PC-9 (cell line): ENCODE measurements around the gene FAM83C. TPM values are rescaled to one million over a fixed set of nuclear protein-coding genes. Genes with fewer than 3 reads are reported as not detected.

Experiments used
- BruUV-seq: library from RNA; stranded (reverse); fragments of 400-500 nt; replicated peaks from 2 replicates; lab custom pipeline; 2021; lab: Mats Ljungman, UMichigan
- CTCF ChIA-PET: fragments of 300-600 bp; sonication (Branson Sonifier 250); formaldehyde crosslinking; loops from one replicate; lab custom pipeline; 2022; ENCODE audit warnings: antibody characterized with exemption; lab: Charles Lee
- POLR2A ChIA-PET: fragments of 300-600 bp; sonication (Branson Sonifier 250); formaldehyde crosslinking; loops from one replicate; lab custom pipeline; 2022; ENCODE audit warnings: antibody characterized with exemption; ENCODE audit not compliant: unreplicated experiment; lab: Charles Lee
- DNase-seq, 2 experiments: peaks; one replicate each; pipeline versions ENCODE4 v3.0.0 to v3.0.0-alpha.2; 2015 to 2022; ENCODE audit warnings: mixed read lengths in 1 of 2
- H2AFZ ChIP-seq: fragments of 200-600 bp; sonication (generic); 2 replicates; pipeline ENCODE4 v1.8.1; 2017; ENCODE audit warnings: antibody characterized with exemption
- H3F3A ChIP-seq: fragments of 200-600 bp; sonication (generic); 2 replicates; pipeline ENCODE4 v1.8.1; 2017; ENCODE audit warnings: antibody characterized with exemption, mild to moderate bottlenecking, low read depth; ENCODE audit not compliant: insufficient read depth
- H3K27ac ChIP-seq: fragments of 200-600 bp; sonication (generic); 2 replicates; pipeline ENCODE4 v1.6.1; 2016; ENCODE audit warnings: mixed run types
- H3K27me3 ChIP-seq: fragments of 200-600 bp; sonication (generic); 2 replicates; pipeline ENCODE4 v1.6.1; 2016; ENCODE audit warnings: low read depth, mixed run types; ENCODE audit not compliant: insufficient read depth
- H3K36me3 ChIP-seq: fragments of 200-600 bp; sonication (generic); 2 replicates; pipeline ENCODE4 v1.6.1; 2016; ENCODE audit warnings: low read depth, mixed run types
- H3K4me1 ChIP-seq: fragments of 200-600 bp; sonication (generic); replicated peaks from 2 replicates; pipeline ENCODE4 v1.6.1; 2016; ENCODE audit warnings: mixed run types; ENCODE audit not compliant: insufficient read depth
- H3K4me2 ChIP-seq: fragments of 200-600 bp; sonication (generic); 2 replicates; pipeline ENCODE4 v1.6.1; 2017; ENCODE audit warnings: mixed run types
- H3K4me3 ChIP-seq: fragments of 200-600 bp; sonication (generic); 2 replicates; pipeline ENCODE4 v1.6.1; 2016; ENCODE audit warnings: mixed run types
- H3K79me2 ChIP-seq: fragments of 200-600 bp; sonication (generic); 2 replicates; pipeline ENCODE4 v1.6.1; 2017; ENCODE audit warnings: low read depth, mixed run types
- H3K9me2 ChIP-seq: fragments of 200-600 bp; sonication (generic); 2 replicates; pipeline ENCODE4 v1.8.1; 2017; ENCODE audit warnings: mild to moderate bottlenecking; ENCODE audit not compliant: insufficient read depth
- H3K9me3 ChIP-seq: fragments of 200-600 bp; sonication (generic); 2 replicates; pipeline ENCODE4 v1.8.1; 2016; ENCODE audit warnings: low read depth; ENCODE audit not compliant: insufficient read depth
- H4K20me1 ChIP-seq: fragments of 200-600 bp; sonication (generic); 2 replicates; pipeline ENCODE4 v1.8.1; 2017; ENCODE audit not compliant: insufficient read depth
- CTCF ChIP-seq: fragments of 200-600 bp; sonication (generic); conservative IDR thresholded peaks from 2 replicates; pipeline ENCODE4 v1.6.1; 2017; ENCODE audit warnings: mixed run types, antibody characterized with exemption, mild to moderate bottlenecking, moderate library complexity
- EZH2 ChIP-seq: fragments of 200-600 bp; sonication (generic); IDR thresholded peaks from 2 replicates; pipeline ENCODE4 v1.8.0; 2017; ENCODE audit warnings: antibody characterized with exemption, low read depth
- intact Hi-C: fragments of 100-400 bp; cut with micrococcal nuclease; formaldehyde crosslinking; loops from one replicate; pipeline ENCODE4 v1.10.0; 2022; ENCODE audit not compliant: unreplicated experiment
- total RNA-seq: library from RNA; stranded (reverse); gene quantifications from 2 replicates; pipeline ENCODE4 v1.2.3, GENCODE V29; 2021

Gene FAM83C
- total RNA-seq, 1 experiment from 2014 or later = not detected

GRCh38 chr20:35243986-35244385 is 48.2 kb downstream of the FAM83C start:
- H3K9me2 ChIP-seq = no peaks in the 10 kb centered on the region
- H3K36me3 ChIP-seq = no peaks in the 10 kb centered on the region
- ChIA-PET CTCF (interaction anchor here (0.5 kb wide), 1 partner anchor 148 kb away, joined by 4 read pairs; no protein-coding TSS in a partner anchor), POLR2A (no interaction called here)
- no peaks in the 10 kb centered on the region for H4K20me1 ChIP-seq
- TF ChIP-seq EZH2 = no peak
- no peak for TF ChIP-seq CTCF
- intact Hi-C loops = no loop called here
- no peaks in the 10 kb centered on the region for H3K27me3 ChIP-seq
- H3K4me1 ChIP-seq = no peaks in the 10 kb centered on the region
- H3K9me3 ChIP-seq = no peaks in the 10 kb centered on the region
- no peaks in the 10 kb centered on the region for H3F3A ChIP-seq
- H3K79me2 ChIP-seq = no peaks in the 10 kb centered on the region
- no peak overlapping the region for H3K4me2 ChIP-seq
- no peak for DNase-seq
- no peak overlapping the region for H3K27ac ChIP-seq
- no peak overlapping the region for H2AFZ ChIP-seq
- BruUV-seq = no TSS peak
- no peak overlapping the region for H3K4me3 ChIP-seq

- Histone ChIP-seq H3K9me3 (no peaks in the 10 kb centered on the region), H3K27me3 (no peaks in the 10 kb centered on the region), H3K27ac (no peak overlapping the region), H4K20me1 (no peaks in the 10 kb centered on the region), H3K4me3 (no peak overlapping the region), H3K36me3 (no peaks in the 10 kb centered on the region), H3F3A (no peaks in the 10 kb centered on the region), H3K4me1 (no peaks in the 10 kb centered on the region), H3K79me2 (no peaks in the 10 kb centered on the region), H2AFZ (no peak overlapping the region), H3K9me2 (no peaks in the 10 kb centered on the region), H3K4me2 (no peak overlapping the region)
- TF ChIP-seq CTCF (no peak), EZH2 (no peak)
- BruUV-seq = no TSS peak
- ChIA-PET CTCF (no interaction called here), POLR2A (no interaction called here)
- intact Hi-C loops = no loop called here
- DNase-seq = no peak
These were observed 48.9 kb downstream of the FAM83C start for GRCh38 chr20:35243317-35243716.

- POLR2A ChIA-PET = interaction anchor here (0.5 kb wide), 1 partner anchor 32 kb away, joined by 3 read pairs; no protein-coding TSS in a partner anchor
These were observed 51.4 kb downstream of the FAM83C start for GRCh38 chr20:35240811-35241293.

More at GRCh38 chr20:35240811-35241293, 51.4 kb downstream of the FAM83C start:
- no TSS peak for BruUV-seq
- Histone ChIP-seq H3K27ac (no peak overlapping the region), H4K20me1 (no peaks in the 10 kb centered on the region), H3K79me2 (no peaks in the 10 kb centered on the region), H3K4me2 (no peak overlapping the region), H3K4me3 (no peak overlapping the region), H3K4me1 (no peaks in the 10 kb centered on the region), H3F3A (no peaks in the 10 kb centered on the region), H3K36me3 (no peaks in the 10 kb centered on the region), H2AFZ (no peak overlapping the region), H3K9me3 (no peaks in the 10 kb centered on the region), H3K27me3 (no peaks in the 10 kb centered on the region), H3K9me2 (no peaks in the 10 kb centered on the region)
- no peak for DNase-seq
- TF ChIP-seq EZH2 (no peak), CTCF (no peak)
- CTCF ChIA-PET = interaction anchor here (1.0 kb wide), 1 partner anchor 198 kb away, joined by 11 read pairs; no protein-coding TSS in a partner anchor
- intact Hi-C loops = no loop called here
